HEK293 (cell line): ENCODE data around the gene POLN.

Experiments
- HOXC10 ChIP-seq: sonication (generic); formaldehyde crosslinking; IDR thresholded peaks from 2 replicates; pipeline ENCODE4 v1.8.1; 2023; ENCODE audit warnings: mild to moderate bottlenecking, missing genetic modification reagents
- ZBTB26 ChIP-seq: fragments of 450-650 bp; formaldehyde crosslinking; optimal IDR thresholded peaks from 2 replicates; pipeline ENCODE3; 2016; ENCODE audit warnings: missing biosample characterization, mild to moderate bottlenecking, missing genetic modification characterization
- ZFP37 ChIP-seq: fragments of 450-650 bp; formaldehyde crosslinking; IDR thresholded peaks from 2 replicates; pipeline ENCODE4 v1.5.1; 2016; ENCODE audit warnings: missing biosample characterization, missing genetic modification characterization
- ZFP41 ChIP-seq: fragments of 450-650 bp; formaldehyde crosslinking; IDR thresholded peaks from 2 replicates; pipeline ENCODE4 v1.5.1; 2016; ENCODE audit warnings: missing biosample characterization, missing genetic modification characterization, borderline replicate concordance
- ZNF155 ChIP-seq: fragments of 450-650 bp; formaldehyde crosslinking; IDR thresholded peaks from 2 replicates; pipeline ENCODE4 v1.5.1; 2016; ENCODE audit warnings: missing biosample characterization, missing genetic modification characterization
- ZNF24 ChIP-seq: fragments of 450-650 bp; formaldehyde crosslinking; IDR thresholded peaks from 2 replicates; pipeline ENCODE4 v1.5.1; 2016; ENCODE audit warnings: missing biosample characterization, missing genetic modification characterization
- ZNF274 ChIP-seq, 2 experiments: fragments of 200-500 bp in 1 of 2; fragments of 450-650 bp in 1 of 2; sonication (Bioruptor generic) in 1 of 2; formaldehyde crosslinking in 1 of 2; IDR thresholded peaks; 2 replicates each; pipeline versions ENCODE4 v1.5.1 to v1.6.1; 2014 to 2016; ENCODE audit warnings: borderline replicate concordance in 1 of 2, inconsistent platforms in 1 of 2, low read length in 1 of 2, missing biosample characterization in 1 of 2, missing genetic modification characterization in 1 of 2
- ZNF624 ChIP-seq: fragments of 450-650 bp; formaldehyde crosslinking; IDR thresholded peaks from 2 replicates; pipeline ENCODE4 v1.5.1; 2017; ENCODE audit warnings: missing biosample characterization, missing genetic modification characterization
- TF ChIP-seq, protein P1 (sequence below): fragments of 450-650 bp; formaldehyde crosslinking; IDR thresholded peaks from 2 replicates; pipeline ENCODE4 v1.5.1; 2016; ENCODE audit warnings: missing biosample characterization, missing genetic modification characterization

DNA sequence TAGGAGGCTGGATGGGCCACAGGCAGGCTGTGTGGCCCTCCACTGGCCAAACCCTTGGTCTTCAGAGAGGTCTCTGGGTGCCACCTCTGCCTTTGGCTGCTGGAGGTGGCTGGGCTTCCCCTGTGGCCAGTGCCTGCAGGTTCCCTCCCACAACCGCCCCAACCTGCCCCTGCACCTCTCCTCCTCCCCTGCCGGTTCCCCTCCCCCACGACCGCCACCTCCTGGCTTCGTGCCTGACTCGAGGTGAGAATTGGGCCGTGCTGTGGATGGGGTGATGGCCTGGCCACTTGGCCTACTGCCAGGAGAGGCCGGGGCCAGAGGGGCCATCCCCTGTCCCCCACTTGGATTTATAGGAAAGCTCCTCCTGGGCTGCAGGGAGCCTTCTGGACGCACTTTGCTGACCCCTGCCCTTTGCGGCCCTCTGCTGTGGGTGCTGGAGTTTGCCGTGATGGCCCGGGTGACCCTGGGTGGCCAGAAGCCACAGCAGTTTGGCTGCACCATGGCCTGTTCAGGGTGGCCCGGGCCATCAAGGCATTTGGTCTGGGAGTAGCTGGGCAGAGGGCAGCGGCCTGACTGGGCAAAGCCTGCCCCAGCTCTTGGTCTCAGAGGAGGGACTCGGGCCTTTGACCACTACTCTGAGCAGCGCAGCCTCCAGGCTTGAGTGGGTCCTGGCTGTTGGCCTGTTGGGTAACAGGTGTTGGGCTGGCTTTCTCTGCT lies 179.0 kb downstream of the POLN start:
- TF ChIP-seq ZFP37 (no peak), ZBTB26 (tag by site-specific recombination) (no peak), ZFP41 (tag by site-specific recombination) (no peak), ZNF274 (IDR thresholded peaks at IDR 0.05; ENCODE audit: low read length) (no peak), ZNF274 (tag by site-specific recombination; IDR thresholded peaks at IDR 0.05; ENCODE audit: borderline replicate concordance) (no peak), HOXC10 (CRISPR knock-in tag) (no peak), ZNF624 (tag by site-specific recombination) (no peak), ZNF155 (no peak), ZNF24 (no peak)
- TF ChIP-seq, protein P1, sequence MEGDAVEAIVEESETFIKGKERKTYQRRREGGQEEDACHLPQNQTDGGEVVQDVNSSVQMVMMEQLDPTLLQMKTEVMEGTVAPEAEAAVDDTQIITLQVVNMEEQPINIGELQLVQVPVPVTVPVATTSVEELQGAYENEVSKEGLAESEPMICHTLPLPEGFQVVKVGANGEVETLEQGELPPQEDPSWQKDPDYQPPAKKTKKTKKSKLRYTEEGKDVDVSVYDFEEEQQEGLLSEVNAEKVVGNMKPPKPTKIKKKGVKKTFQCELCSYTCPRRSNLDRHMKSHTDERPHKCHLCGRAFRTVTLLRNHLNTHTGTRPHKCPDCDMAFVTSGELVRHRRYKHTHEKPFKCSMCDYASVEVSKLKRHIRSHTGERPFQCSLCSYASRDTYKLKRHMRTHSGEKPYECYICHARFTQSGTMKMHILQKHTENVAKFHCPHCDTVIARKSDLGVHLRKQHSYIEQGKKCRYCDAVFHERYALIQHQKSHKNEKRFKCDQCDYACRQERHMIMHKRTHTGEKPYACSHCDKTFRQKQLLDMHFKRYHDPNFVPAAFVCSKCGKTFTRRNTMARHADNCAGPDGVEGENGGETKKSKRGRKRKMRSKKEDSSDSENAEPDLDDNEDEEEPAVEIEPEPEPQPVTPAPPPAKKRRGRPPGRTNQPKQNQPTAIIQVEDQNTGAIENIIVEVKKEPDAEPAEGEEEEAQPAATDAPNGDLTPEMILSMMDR (tag by site-specific recombination): no peak
